Hippocampal formation (tissue), 2 donors: ENCODE results near the gene CCDC12.

ENCODE experiments used
- DNase-seq, 2 donors: peaks; one replicate each; lab custom pipeline; 2025; lab: John Stamatoyannopoulos, UW

The CCDC12 gene

GRCh38 chr3:46995901-46996562 is 19.5 kb upstream of the CCDC12 start:
- no peak for DNase-seq

DNA sequence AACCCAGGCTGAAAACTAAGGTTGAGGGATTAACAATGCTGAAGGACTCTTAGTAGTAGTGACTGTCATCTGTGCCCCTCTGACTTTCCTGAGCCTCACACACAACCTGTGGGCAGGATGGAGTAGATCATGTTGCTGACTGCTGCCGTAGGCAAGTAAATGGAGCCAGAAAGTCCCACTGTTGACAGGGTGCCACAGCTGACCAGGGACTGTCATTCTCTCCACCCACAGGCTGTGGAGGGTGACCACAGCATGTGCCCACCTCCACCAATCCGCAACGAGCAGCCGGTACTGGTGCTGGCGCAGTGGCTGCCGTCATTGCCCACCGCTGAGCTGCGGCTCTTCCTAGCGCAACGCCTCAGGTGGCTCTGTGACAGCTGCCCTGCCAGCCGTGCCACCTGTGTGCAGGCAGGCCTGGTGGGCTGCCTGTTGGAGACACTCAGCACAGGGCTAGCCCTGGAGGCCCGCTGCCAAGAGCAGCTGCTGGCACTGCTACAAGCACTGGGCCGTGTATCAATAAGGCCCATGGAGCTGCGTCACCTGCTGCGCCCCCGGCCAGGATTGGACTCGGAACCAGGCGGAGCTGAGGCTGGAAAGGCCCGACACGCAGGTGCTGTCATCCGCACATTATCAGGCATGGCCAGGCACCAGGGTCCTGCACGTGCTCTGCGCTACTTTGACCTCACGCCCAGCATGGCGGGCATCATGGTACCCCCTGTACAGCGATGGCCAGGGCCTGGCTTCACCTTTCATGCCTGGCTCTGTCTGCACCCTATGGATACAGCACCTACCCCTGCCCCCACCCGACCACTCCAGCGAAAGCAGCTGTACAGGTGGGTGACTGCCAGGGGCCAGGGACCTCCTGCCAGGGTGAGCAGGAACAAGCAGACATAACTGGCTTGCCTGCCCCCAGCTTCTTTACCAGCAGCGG is 18.5 kb upstream of the CCDC12 start:
- no peak for DNase-seq

DNA sequence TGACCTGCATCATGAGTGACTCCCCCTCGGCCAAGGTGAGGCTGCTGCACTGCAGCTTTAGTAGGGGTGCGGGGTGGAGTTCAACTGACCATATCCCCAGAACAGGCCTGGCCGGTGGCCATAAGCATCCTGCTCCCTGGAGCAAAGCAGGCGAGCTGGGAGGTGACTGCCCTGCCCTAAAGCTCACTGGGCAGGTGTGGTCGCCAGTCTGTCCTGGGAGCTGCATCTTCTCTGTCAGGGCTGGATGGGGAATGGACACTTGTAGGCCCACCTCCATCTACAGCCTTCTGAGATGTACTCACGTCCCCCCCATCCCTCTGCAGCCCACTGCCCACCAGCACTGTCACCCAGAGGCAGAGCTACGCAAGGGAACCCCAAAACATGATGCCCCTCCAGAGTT is 17.4 kb upstream of the CCDC12 start:
- no peak for DNase-seq

- DNase-seq = no peak
Observed at GRCh38 chr3:46993292-46993691, 16.7 kb upstream of the CCDC12 start.

DNA sequence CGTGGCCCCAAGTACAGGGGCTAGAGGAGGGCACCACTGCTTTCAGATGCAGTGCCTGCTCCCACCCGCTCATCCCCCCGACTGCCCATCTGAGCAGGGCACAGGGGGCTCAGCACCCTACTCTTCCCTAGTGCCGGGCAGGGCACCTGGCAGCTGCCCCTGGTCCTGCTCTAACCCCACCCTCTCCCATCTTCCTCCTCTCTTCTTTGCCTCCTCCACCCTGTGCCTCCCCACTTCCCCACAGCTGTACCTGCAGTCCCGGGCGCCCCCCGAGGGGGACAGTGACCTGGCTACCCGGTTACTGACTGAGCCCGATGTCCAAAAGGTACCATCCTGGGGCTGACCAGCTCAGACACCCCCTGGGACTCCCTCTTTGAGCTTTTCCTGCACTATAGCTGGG is 15.7 kb upstream of the CCDC12 start:
- DNase-seq = no peak

- no peak for DNase-seq
Observed at GRCh38 chr3:46991406-46992165, 15.0 kb upstream of the CCDC12 start.

- DNase-seq = no peak
Observed at GRCh38 chr3:46990573-46991374, 14.2 kb upstream of the CCDC12 start.

GRCh38 chr3:46989146-46989810 is 12.7 kb upstream of the CCDC12 start:
- no peak for DNase-seq

DNA sequence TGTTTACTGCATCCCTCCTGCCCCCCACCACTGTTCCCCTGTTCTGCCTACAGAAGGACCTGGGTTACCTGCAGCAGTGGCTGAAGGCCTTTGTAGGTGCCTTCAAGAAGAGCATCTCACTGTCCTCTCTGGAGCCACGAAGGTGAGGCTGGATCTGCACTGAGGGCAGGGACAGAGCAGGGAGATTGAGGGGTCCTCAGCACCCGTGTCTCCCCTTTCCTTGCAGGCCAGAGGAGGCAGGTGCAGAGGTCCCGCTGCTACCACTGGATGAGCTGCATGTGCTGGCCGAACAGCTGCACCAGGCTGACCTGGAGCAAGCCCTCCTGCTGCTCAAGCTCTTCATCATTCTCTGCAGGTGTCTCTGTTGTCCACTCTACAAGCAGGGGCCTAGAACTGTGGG is 12.1 kb upstream of the CCDC12 start:
- no peak for DNase-seq

- DNase-seq = no peak
Observed at GRCh38 chr3:46987743-46988401, 11.3 kb upstream of the CCDC12 start.

DNA sequence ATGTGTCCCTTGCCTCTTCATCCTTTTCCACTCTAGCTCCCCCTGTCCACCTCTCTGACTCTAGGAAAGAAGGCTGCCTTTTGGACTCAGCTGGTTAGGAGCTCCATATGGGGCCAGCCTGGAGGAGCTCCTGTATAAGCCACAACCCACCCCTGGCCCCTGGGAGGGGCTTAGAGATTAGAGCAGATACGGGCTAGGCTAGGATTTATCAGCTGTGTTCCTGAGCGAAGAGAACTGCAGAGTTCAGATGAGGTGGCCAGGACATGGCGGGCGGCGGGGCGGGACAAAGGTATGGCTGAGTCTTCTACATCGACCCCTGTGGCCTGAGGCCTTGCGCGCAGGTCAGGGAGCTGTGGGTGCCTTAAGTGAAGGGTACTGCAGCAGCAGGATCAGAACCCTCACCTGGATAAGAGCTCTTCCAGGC is 10.8 kb upstream of the CCDC12 start:
- no peak for DNase-seq

DNA sequence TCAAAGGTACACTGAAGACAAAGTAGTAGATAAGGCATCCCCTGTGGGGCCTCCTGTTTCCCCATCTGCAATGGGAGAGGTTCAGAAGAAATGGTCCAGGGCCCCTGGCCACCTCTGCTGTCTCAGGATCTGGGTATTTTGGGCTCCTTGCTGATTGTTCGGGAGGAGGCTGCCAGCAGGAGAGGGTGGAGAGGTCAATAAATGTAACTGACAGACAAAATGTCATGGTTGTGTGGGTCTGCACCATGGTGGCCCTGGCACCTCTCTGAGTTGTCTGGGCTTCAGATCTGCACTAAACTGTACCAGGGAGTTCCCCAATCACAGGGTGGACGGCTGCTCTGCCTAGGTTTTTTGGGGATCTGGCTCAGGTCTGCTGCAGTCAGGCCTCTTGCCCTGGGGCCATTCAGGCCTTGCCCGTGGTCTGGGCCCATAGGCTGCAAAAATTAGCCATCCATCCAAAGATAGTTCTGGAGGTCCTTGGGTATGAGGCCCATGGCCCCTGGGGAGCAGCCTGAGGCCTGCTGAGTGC is 10.3 kb upstream of the CCDC12 start:
- DNase-seq = no peak

GRCh38 chr3:46986055-46986730 is 9.6 kb upstream of the CCDC12 start:
- DNase-seq = no peak

DNA sequence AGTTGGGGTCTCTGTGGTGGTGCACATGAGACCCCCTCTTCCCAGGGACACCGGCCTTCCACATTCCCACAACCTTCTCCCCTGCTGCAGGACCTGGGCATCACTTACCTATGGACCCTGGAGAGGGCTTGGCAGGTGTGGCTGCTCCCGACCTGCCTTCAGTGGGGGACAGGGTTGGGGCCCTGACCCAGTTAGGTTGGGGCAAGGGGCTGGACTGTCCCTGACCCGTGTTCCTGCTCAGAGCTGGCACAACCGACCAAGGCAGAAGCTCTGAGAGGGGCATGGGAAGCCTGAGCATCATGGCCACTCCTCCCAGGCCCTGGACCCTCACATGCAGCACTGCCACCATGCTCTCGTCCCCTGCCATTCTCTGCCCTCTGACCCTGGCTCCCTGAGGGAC is 9.0 kb upstream of the CCDC12 start:
- no peak for DNase-seq

DNA sequence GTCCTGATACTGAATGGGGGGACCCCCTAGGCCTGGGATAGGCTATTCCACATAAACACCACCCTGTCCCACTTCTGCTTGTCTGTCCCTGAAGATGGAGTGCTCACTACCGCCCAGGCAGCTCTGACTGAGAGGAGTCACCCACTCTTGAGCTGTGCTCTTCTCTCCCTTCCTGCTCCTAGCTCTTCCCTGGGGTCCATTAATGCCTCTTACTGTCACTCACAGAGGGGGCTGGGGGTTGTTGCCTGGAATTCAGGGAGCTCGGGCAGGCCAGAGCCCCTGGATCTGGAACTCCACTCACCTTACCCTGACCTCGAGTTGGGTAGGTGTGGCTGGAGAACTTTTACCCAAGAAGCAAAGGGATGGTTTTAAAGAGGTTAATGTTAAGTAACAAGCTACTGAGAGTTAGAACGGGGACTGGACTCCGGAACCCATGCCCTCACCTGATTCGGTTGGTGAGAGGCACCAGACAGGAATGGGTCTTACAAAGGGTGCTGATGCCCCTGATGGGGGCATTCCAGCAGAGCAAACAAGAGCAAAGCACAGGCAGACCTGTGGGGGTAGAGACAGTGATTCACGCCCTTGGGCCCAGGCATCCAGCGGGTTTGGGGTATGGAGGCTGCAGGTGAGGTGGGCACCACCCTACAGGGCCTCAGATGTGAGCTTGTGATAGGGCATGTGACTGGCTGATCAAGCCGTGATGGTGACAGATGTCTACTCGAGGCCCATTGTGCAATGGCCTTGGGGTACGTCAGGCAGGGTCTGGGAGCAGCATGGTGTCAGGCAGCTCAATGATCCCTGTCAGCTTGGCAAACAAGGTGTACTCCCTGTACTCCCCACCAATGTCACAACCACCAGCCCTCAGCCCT is 8.3 kb upstream of the CCDC12 start:
- no peak for DNase-seq

- no peak for DNase-seq
Observed at GRCh38 chr3:46982546-46982945, 6.0 kb upstream of the CCDC12 start.

DNA sequence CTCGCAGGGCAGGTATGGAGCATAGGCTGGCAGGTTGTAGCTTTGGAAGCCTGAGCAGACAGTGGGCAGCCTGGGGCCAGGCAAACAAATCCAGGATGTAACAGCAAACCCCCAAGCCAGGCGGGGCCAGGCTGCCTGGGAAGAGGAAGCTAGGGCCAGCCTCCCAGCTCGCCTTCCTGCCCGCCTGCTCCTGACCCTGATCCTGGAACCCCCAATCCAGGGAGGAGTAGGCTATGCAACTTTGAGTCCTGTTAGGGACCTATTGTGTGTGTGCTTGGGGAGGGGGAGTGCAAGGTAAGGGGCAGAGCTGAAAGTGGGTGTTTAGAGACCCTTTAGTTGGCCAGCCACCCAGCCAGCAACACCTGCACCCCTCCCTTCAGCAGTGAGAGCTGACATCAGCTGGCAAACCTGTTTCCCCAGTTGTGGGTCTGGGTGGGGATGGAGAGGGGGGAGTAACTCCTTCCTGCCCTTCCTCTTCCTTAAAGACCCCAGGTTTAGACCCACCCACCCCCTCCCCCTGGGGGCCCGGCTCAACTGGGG is 5.5 kb upstream of the CCDC12 start:
- DNase-seq = no peak

DNA sequence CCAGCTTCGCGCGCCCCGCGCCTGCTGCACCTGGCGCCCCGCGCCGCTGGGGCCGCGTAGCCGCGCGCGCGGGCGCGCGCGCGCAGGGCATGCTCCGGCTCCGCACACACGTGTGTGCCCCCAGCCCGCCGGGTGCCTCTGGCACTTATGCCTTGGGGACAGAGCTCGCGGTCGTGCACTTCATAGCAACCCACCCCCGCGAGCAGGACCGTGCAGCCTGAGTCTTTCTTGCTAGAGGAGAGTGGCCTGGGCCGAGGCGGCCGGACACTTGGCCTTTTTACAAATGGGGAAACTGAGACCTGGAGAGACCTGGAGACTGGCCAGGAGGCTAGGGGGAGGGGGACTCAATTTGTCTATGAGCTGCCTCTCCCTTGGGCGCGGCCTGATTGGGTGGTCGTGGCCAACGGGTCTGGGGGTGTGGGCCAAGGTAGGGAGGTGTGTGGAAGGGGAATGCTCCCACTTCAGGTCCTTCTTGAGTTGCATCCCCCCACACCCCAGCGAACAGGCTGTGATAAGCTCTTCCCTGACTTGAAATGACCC is 3.5 kb upstream of the CCDC12 start:
- no peak for DNase-seq
